WTC11 (cell line): ENCODE results near the gene RAB22A. TPM values are rescaled to one million over a fixed set of nuclear protein-coding genes. Genes with fewer than 3 reads are reported as not detected.
A peak's percentile ranks its signal among the peaks of the same experiment; 100 is the strongest.

Experiments
- ATAC-seq: fragments of 200-7000 bp; cut with Tn5 transposase; 2 replicates; pipeline ENCODE4 v1.10.0; 2021; ENCODE audit warnings: mild to moderate bottlenecking, moderate library complexity
- CTCF ChIA-PET: fragments of 300-600 bp; sonication (Branson Sonifier 250); formaldehyde crosslinking; loops from one replicate; lab custom pipeline; 2021; ENCODE audit warnings: antibody characterized with exemption; lab: Charles Lee
- POLR2A ChIA-PET: fragments of 350-600 bp; sonication (Branson Sonifier 250); formaldehyde crosslinking; loops from one replicate; lab custom pipeline; 2021; ENCODE audit warnings: antibody characterized with exemption; lab: Charles Lee
- DNase-seq: peaks from one replicate; pipeline ENCODE4 v3.0.0; 2021; ENCODE audit warnings: low spot score
- H3K27ac Mint-ChIP-seq: 2 replicates; pipeline ENCODE4 v1.8.0; 2021; ENCODE audit warnings: mixed read lengths
- H3K27me3 Mint-ChIP-seq: 2 replicates; pipeline ENCODE4 v1.8.0; 2021; ENCODE audit warnings: low read depth, mild to moderate bottlenecking, moderate library complexity, mixed read lengths
- H3K36me3 Mint-ChIP-seq: 2 replicates; pipeline ENCODE4 v1.8.0; 2021; ENCODE audit warnings: mixed read lengths
- H3K4me1 Mint-ChIP-seq: 2 replicates; pipeline ENCODE4 v1.8.0; 2022; ENCODE audit warnings: mixed read lengths
- H3K4me3 Mint-ChIP-seq: 2 replicates; pipeline ENCODE4 v1.8.0; 2021; ENCODE audit warnings: mild to moderate bottlenecking, moderate library complexity, mixed read lengths
- H3K9me3 Mint-ChIP-seq: 2 replicates; pipeline ENCODE4 v1.8.0; 2021; ENCODE audit warnings: mixed read lengths
- ARID4B ChIP-seq: sonication (generic); formaldehyde crosslinking; IDR thresholded peaks from 2 replicates; pipeline ENCODE4 v1.8.0; 2023; ENCODE audit warnings: missing genetic modification reagents, mild to moderate bottlenecking, borderline replicate concordance
- CBFB ChIP-seq: sonication (generic); formaldehyde crosslinking; IDR thresholded peaks from 2 replicates; pipeline ENCODE4 v1.8.1; 2022; ENCODE audit warnings: mild to moderate bottlenecking, low read depth, missing genetic modification reagents
- CDX4 ChIP-seq: fragments of 250-450 bp; sonication (Bioruptor Pico); IDR thresholded peaks from 2 replicates; pipeline ENCODE4 v1.9.0; 2021; ENCODE audit warnings: moderate library complexity, mild to moderate bottlenecking, inconsistent platforms, borderline replicate concordance
- CREB1 ChIP-seq: sonication (generic); formaldehyde crosslinking; IDR thresholded peaks from 2 replicates; pipeline ENCODE4 v1.8.0; 2023; ENCODE audit warnings: mild to moderate bottlenecking, missing genetic modification reagents
- ELF4 ChIP-seq: sonication (generic); formaldehyde crosslinking; IDR thresholded peaks from 2 replicates; pipeline ENCODE4 v1.8.1; 2022; ENCODE audit warnings: low read depth, mild to moderate bottlenecking, moderate library complexity, missing genetic modification reagents
- ESRRA ChIP-seq: sonication (generic); formaldehyde crosslinking; IDR thresholded peaks from 2 replicates; pipeline ENCODE4 v1.8.1; 2022; ENCODE audit warnings: mild to moderate bottlenecking, missing genetic modification reagents, borderline replicate concordance
- FOXJ3 ChIP-seq: sonication (generic); formaldehyde crosslinking; IDR thresholded peaks from 2 replicates; pipeline ENCODE4 v1.9.0; 2021; ENCODE audit warnings: missing genetic modification reagents, mild to moderate bottlenecking, borderline replicate concordance
- GRHL2 ChIP-seq: fragments of 250-450 bp; sonication (Bioruptor Pico); IDR thresholded peaks from 2 replicates; pipeline ENCODE4 v1.8.0; 2022; ENCODE audit warnings: mild to moderate bottlenecking, moderate library complexity; ENCODE audit not compliant: insufficient replicate concordance, severe bottlenecking
- GTF2I ChIP-seq: fragments of 250-450 bp; sonication (Bioruptor Pico); conservative IDR thresholded peaks from 2 replicates; pipeline ENCODE4 v1.4.0; 2021; ENCODE audit warnings: mild to moderate bottlenecking
- HMGXB4 ChIP-seq: sonication (generic); formaldehyde crosslinking; IDR thresholded peaks from 2 replicates; pipeline ENCODE4 v1.8.1; 2023; ENCODE audit warnings: mild to moderate bottlenecking, moderate library complexity, missing genetic modification reagents
- IRF2 ChIP-seq: sonication (generic); formaldehyde crosslinking; IDR thresholded peaks from 2 replicates; pipeline ENCODE4 v1.8.0; 2022; ENCODE audit warnings: low read depth, missing genetic modification reagents, borderline replicate concordance
- JUN ChIP-seq: sonication (generic); formaldehyde crosslinking; IDR thresholded peaks from 2 replicates; pipeline ENCODE4 v1.8.0; 2023; ENCODE audit warnings: mild to moderate bottlenecking, missing genetic modification reagents
- NFE2L1 ChIP-seq: sonication (generic); formaldehyde crosslinking; IDR thresholded peaks from 2 replicates; pipeline ENCODE4 v1.8.1; 2023; ENCODE audit warnings: missing genetic modification reagents
- NR1H2 ChIP-seq: sonication (generic); formaldehyde crosslinking; IDR thresholded peaks from 2 replicates; pipeline ENCODE4 v1.9.0; 2021; ENCODE audit warnings: mild to moderate bottlenecking, moderate library complexity, missing genetic modification reagents
- NR2C2 ChIP-seq: sonication (generic); formaldehyde crosslinking; IDR thresholded peaks from 2 replicates; pipeline ENCODE4 v1.8.0; 2022; ENCODE audit warnings: mild to moderate bottlenecking, missing genetic modification reagents
- NR3C1 ChIP-seq: sonication (generic); formaldehyde crosslinking; conservative IDR thresholded peaks from 2 replicates; pipeline ENCODE4 v1.8.1; 2023; ENCODE audit warnings: low read depth, mild to moderate bottlenecking, missing genetic modification reagents
- SMAD3 ChIP-seq: sonication (generic); formaldehyde crosslinking; IDR thresholded peaks from 2 replicates; pipeline ENCODE4 v1.8.0; 2022; ENCODE audit warnings: missing genetic modification reagents, mild to moderate bottlenecking, borderline replicate concordance
- SOX15 ChIP-seq: fragments of 250-450 bp; sonication (Bioruptor Pico); IDR thresholded peaks from 2 replicates; pipeline ENCODE4 v1.9.0; 2021; ENCODE audit warnings: mild to moderate bottlenecking
- ZNF121 ChIP-seq: sonication (generic); formaldehyde crosslinking; IDR thresholded peaks from 2 replicates; pipeline ENCODE4 v1.8.0; 2023; ENCODE audit warnings: missing genetic modification reagents
- ZNF138 ChIP-seq: sonication (generic); formaldehyde crosslinking; conservative IDR thresholded peaks from 2 replicates; pipeline ENCODE4 v1.8.1; 2022; ENCODE audit warnings: mild to moderate bottlenecking, moderate library complexity, missing genetic modification reagents
- ZNF281 ChIP-seq: sonication (generic); formaldehyde crosslinking; IDR thresholded peaks from 2 replicates; pipeline ENCODE4 v1.8.0; 2023; ENCODE audit warnings: mild to moderate bottlenecking, missing genetic modification reagents
- ZNF512 ChIP-seq: sonication (generic); formaldehyde crosslinking; IDR thresholded peaks from 2 replicates; pipeline ENCODE4 v1.8.1; 2022; ENCODE audit warnings: missing genetic modification reagents, borderline replicate concordance
- total RNA-seq: library from RNA; stranded (reverse); gene quantifications from 3 replicates; pipeline ENCODE4 v1.2.3, GENCODE V29; 2021

The RAB22A gene
- total RNA-seq, 1 experiment from 2014 or later = 6.0 TPM

- ChIA-PET CTCF (interaction anchor here (1.5 kb wide), 1 partner anchor 40 kb away, joined by 4 read pairs; no protein-coding TSS in a partner anchor), POLR2A (no interaction called here)
- H3K4me3 Mint-ChIP-seq = no peak overlapping the region
- peaks cover 4% of the 10 kb centered on the region for H3K9me3 Mint-ChIP-seq
- no peak for ATAC-seq
- peaks cover 3% of the 10 kb centered on the region for H3K36me3 Mint-ChIP-seq
- DNase-seq = no peak
- H3K4me1 Mint-ChIP-seq = peaks cover 8% of the 10 kb centered on the region; the same call in 1 of the 2 replicates
- TF ChIP-seq GTF2I (no peak), GRHL2 (no peak), ARID4B (CRISPR knock-in tag) (no peak), ESRRA (CRISPR knock-in tag) (no peak), CBFB (no peak), NR1H2 (CRISPR knock-in tag) (no peak), CDX4 (no peak), NFE2L1 (no peak), ELF4 (CRISPR knock-in tag) (no peak)
- H3K27me3 Mint-ChIP-seq = no peaks in the 10 kb centered on the region
- H3K27ac Mint-ChIP-seq = peak overlapping the region; percentile 6; the same call in 1 of the 2 replicates
These were observed 22.8 kb upstream of the RAB22A start for GRCh38 chr20:58286729-58287128.

- 0 out of 2 replicates have a peak overlapping the region, but pooled peaks have one; percentile 62 for H3K27ac Mint-ChIP-seq
- ATAC-seq = no peak
- CTCF ChIA-PET = interaction anchor here (1.5 kb wide), 1 partner anchor 41 kb away, joined by 4 read pairs; no protein-coding TSS in a partner anchor
These were observed 21.9 kb upstream of the RAB22A start for GRCh38 chr20:58287638-58288037.

More at GRCh38 chr20:58287638-58288037, 21.9 kb upstream of the RAB22A start:
- TF ChIP-seq NR2C2 (CRISPR knock-in tag) = no peak
- no peak for TF ChIP-seq ZNF121
- no peak for TF ChIP-seq ZNF138 (CRISPR knock-in tag)
- no peak for TF ChIP-seq FOXJ3 (CRISPR knock-in tag)
- no peak for TF ChIP-seq JUN (CRISPR knock-in tag)
- no peak for TF ChIP-seq SMAD3
- TF ChIP-seq ELF4 (CRISPR knock-in tag) = no peak
- TF ChIP-seq ZNF512 (CRISPR knock-in tag) = no peak
- TF ChIP-seq ZNF281 (CRISPR knock-in tag) = no peak
- TF ChIP-seq CREB1 (CRISPR knock-in tag) = no peak
- no peak for TF ChIP-seq NR3C1 (CRISPR knock-in tag)
- TF ChIP-seq IRF2 (CRISPR knock-in tag) = no peak
- no peak for TF ChIP-seq HMGXB4
- TF ChIP-seq SOX15 (CRISPR knock-in tag) = no peak
- TF ChIP-seq, all 79 proteins: peak for 0
- no peaks in the 10 kb centered on the region for H3K27me3 Mint-ChIP-seq
- peaks cover 4% of the 10 kb centered on the region for H3K9me3 Mint-ChIP-seq
- H3K4me1 Mint-ChIP-seq = peaks cover 8% of the 10 kb centered on the region; the same call in 1 of the 2 replicates
- peaks cover 3% of the 10 kb centered on the region for H3K36me3 Mint-ChIP-seq
- POLR2A ChIA-PET = no interaction called here
- DNase-seq = no peak
- no peak overlapping the region for H3K4me3 Mint-ChIP-seq
